CD4-positive, CD25-positive, alpha-beta regulatory T cell (primary cell): ENCODE results near the gene C13orf46. TPM values are rescaled to one million over a fixed set of nuclear protein-coding genes. Genes with fewer than 3 reads are reported as not detected.
A peak's percentile ranks its signal among the peaks of the same experiment; 100 is the strongest.

Experiments
- ATAC-seq, 2 donors: fragments of 150-1000 bp; cut with Tn5 transposase; one replicate each; pipeline ENCODE4 v1.10.0; 2021; ENCODE audit warnings: low read depth in 2 of 2, moderate number of reproducible peaks in 2 of 2, moderate library complexity in 1 of 2
- DNase-seq, 3 donors: peaks; one replicate each; pipeline versions ENCODE4 v3.0.0 to v3.0.0-alpha.2; 2012 to 2022; ENCODE audit warnings: mixed read lengths in 1 of 3
- H3K27ac ChIP-seq: one replicate; pipeline ENCODE4 v1.7.0; 2013; ENCODE audit warnings: mild to moderate bottlenecking, low read length; ENCODE audit not compliant: insufficient read depth, poor library complexity, severe bottlenecking
- H3K27me3 ChIP-seq: one replicate; pipeline ENCODE4 v1.7.0; 2013; ENCODE audit warnings: low read length; ENCODE audit not compliant: control insufficient read depth, insufficient read depth
- H3K36me3 ChIP-seq: one replicate; pipeline ENCODE4 v1.7.0; 2013; ENCODE audit warnings: mild to moderate bottlenecking, low read length, moderate library complexity; ENCODE audit not compliant: control insufficient read depth, insufficient read depth
- H3K4me1 ChIP-seq: 2 replicates; pipeline ENCODE4 v1.7.0; 2013; ENCODE audit warnings: mild to moderate bottlenecking, low read length; ENCODE audit not compliant: insufficient read depth, control insufficient read depth, poor library complexity, severe bottlenecking
- H3K4me3 ChIP-seq: one replicate; pipeline ENCODE4 v1.7.0; 2013; ENCODE audit warnings: low read depth, mild to moderate bottlenecking, low read length, moderate library complexity
- H3K9me3 ChIP-seq, 2 experiments: 1 replicate in 1 of 2; 2 replicates in 1 of 2; pipeline ENCODE4 v1.7.0; 2013; ENCODE audit warnings: low read length in 2 of 2, mild to moderate bottlenecking in 1 of 2, moderate library complexity in 1 of 2; ENCODE audit not compliant: control insufficient read depth in 2 of 2
- H3K27ac Mint-ChIP-seq, 3 donors: one replicate each; pipeline ENCODE4 v1.8.0; 2020 to 2022; ENCODE audit warnings: mild to moderate bottlenecking in 3 of 3, mixed read lengths in 3 of 3, moderate library complexity in 2 of 3
- H3K27me3 Mint-ChIP-seq: one replicate; pipeline ENCODE4 v1.8.0; 2022; ENCODE audit warnings: mild to moderate bottlenecking, mixed read lengths
- H3K36me3 Mint-ChIP-seq: one replicate; pipeline ENCODE4 v1.8.0; 2020; ENCODE audit warnings: mixed read lengths
- H3K4me1 Mint-ChIP-seq, 4 donors: one replicate each; pipeline ENCODE4 v1.8.0; 2020 to 2022; ENCODE audit warnings: mixed read lengths in 4 of 4, mild to moderate bottlenecking in 1 of 4
- H3K4me3 Mint-ChIP-seq, 4 donors: one replicate each; pipeline ENCODE4 v1.8.0; 2020 to 2022; ENCODE audit warnings: mild to moderate bottlenecking in 4 of 4, mixed read lengths in 4 of 4, moderate library complexity in 3 of 4
- H3K9me3 Mint-ChIP-seq, 7 donors: one replicate each; pipeline ENCODE4 v1.8.0; 2020 to 2022; ENCODE audit warnings: mixed read lengths in 7 of 7, mild to moderate bottlenecking in 3 of 7, moderate library complexity in 2 of 7
- polyA plus RNA-seq, 4 donors: library from polyadenylated mRNA; unstranded; fragments of 300-500 nt; fragmentation: Illumina TruSeq; gene quantifications; one replicate each; pipeline ENCODE4 v1.2.3, GENCODE V29; 2021
- total RNA-seq: library from RNA; stranded (reverse); gene quantifications from one replicate; pipeline ENCODE4 v1.2.3, GENCODE V29; 2022

C13orf46 gene
- total and polyA plus RNA-seq, 5 donors from 2014 or later, result 0.16 to 21.2 (median 0.55) TPM

GRCh38 chr13:113952151-113952982, 21.5 kb downstream of the C13orf46 start:
- Mint-ChIP-seq H3K27me3 (no peaks in the 10 kb centered on the region), H3K27ac (no peak overlapping the region), H3K9me3 (peaks cover 0 to 6% (median 0%) of the 10 kb centered on the region in 7 donors), H3K36me3 (peaks cover 8% of the 10 kb centered on the region), H3K4me3 (no peak overlapping the region), H3K4me1 (peaks cover 0 to 12% (median 2%) of the 10 kb centered on the region in 4 donors)
- H3K36me3 ChIP-seq, result peaks cover 23% of the 10 kb centered on the region
- no peaks in the 10 kb centered on the region for H3K27me3 ChIP-seq
- no peaks in the 10 kb centered on the region for H3K9me3 ChIP-seq
- ATAC-seq, result no peak
- no peak overlapping the region for H3K27ac ChIP-seq
- no peak for DNase-seq
- no peaks in the 10 kb centered on the region for H3K4me1 ChIP-seq
- no peak overlapping the region for H3K4me3 ChIP-seq

- no peak overlapping the region for H3K27ac ChIP-seq
- H3K4me3 Mint-ChIP-seq, result peak overlapping the region in 1 of 4 donors; percentile 61
Observed at GRCh38 chr13:113951246-113951999, 22.5 kb downstream of the C13orf46 start.

GRCh38 chr13:113950451-113951245, 23.2 kb downstream of the C13orf46 start:
- no peak overlapping the region for H3K4me3 ChIP-seq
- peaks cover 2% of the 10 kb centered on the region for H3K36me3 Mint-ChIP-seq
- no peaks in the 10 kb centered on the region for H3K9me3 ChIP-seq
- peaks cover 18% of the 10 kb centered on the region for H3K36me3 ChIP-seq
- H3K27ac ChIP-seq, result no peak overlapping the region
- ATAC-seq (peak; percentile 2 to 14), DNase-seq (no peak)
- H3K9me3 Mint-ChIP-seq, result peaks cover 0 to 2% (median 0%) of the 10 kb centered on the region in 7 donors
- H3K27me3 ChIP-seq, result no peaks in the 10 kb centered on the region
- H3K27ac Mint-ChIP-seq, result peak overlapping the region in 2 of 3 donors; percentile 66 to 81
- H3K4me3 Mint-ChIP-seq, result peak overlapping the region in 2 of 4 donors; percentile 21 to 28
- peaks cover 0 to 12% (median 2%) of the 10 kb centered on the region in 4 donors for H3K4me1 Mint-ChIP-seq
- no peaks in the 10 kb centered on the region for H3K27me3 Mint-ChIP-seq
- H3K4me1 ChIP-seq, result no peaks in the 10 kb centered on the region

More at GRCh38 chr13:113951246-113951999, 22.5 kb downstream of the C13orf46 start:
- peaks cover 0 to 6% (median 0%) of the 10 kb centered on the region in 7 donors for H3K9me3 Mint-ChIP-seq
- H3K27me3 Mint-ChIP-seq, result no peaks in the 10 kb centered on the region
- Histone ChIP-seq H3K4me1 (no peaks in the 10 kb centered on the region), H3K4me3 (no peak overlapping the region), H3K27me3 (no peaks in the 10 kb centered on the region), H3K9me3 (no peaks in the 10 kb centered on the region), H3K36me3 (peaks cover 23% of the 10 kb centered on the region)
- DNase-seq, result peak; percentile 16 to 62 (median 34)
- peaks cover 8% of the 10 kb centered on the region for H3K36me3 Mint-ChIP-seq
- H3K4me1 Mint-ChIP-seq, result peaks cover 0 to 12% (median 2%) of the 10 kb centered on the region in 4 donors
- peak; percentile 22 to 37 for ATAC-seq
- peak overlapping the region in 2 of 3 donors; percentile 20 to 81 for H3K27ac Mint-ChIP-seq

GRCh38 chr13:113949546-113949945, 24.3 kb downstream of the C13orf46 start:
- H3K27me3 Mint-ChIP-seq, result no peaks in the 10 kb centered on the region
- H3K9me3 Mint-ChIP-seq, result peaks cover 0 to 2% (median 0%) of the 10 kb centered on the region in 7 donors
- peaks cover 0 to 12% (median 2%) of the 10 kb centered on the region in 4 donors for H3K4me1 Mint-ChIP-seq
- ATAC-seq (no peak), DNase-seq (no peak)
- H3K27ac Mint-ChIP-seq, result peak overlapping the region in 1 of 3 donors; percentile 62
- H3K4me3 Mint-ChIP-seq, result no peak overlapping the region
- no peaks in the 10 kb centered on the region for H3K36me3 Mint-ChIP-seq
- Histone ChIP-seq H3K36me3 (peaks cover 12% of the 10 kb centered on the region), H3K27ac (no peak overlapping the region), H3K4me1 (no peaks in the 10 kb centered on the region), H3K4me3 (no peak overlapping the region), H3K9me3 (no peaks in the 10 kb centered on the region), H3K27me3 (no peaks in the 10 kb centered on the region)

GRCh38 chr13:113948034-113948742, 25.7 kb downstream of the C13orf46 start:
- ATAC-seq (no peak), DNase-seq (no peak)
- peaks cover 0 to 12% (median 2%) of the 10 kb centered on the region in 4 donors for H3K4me1 Mint-ChIP-seq
- no peaks in the 10 kb centered on the region for H3K27me3 ChIP-seq
- H3K4me3 ChIP-seq, result no peak overlapping the region
- peaks cover 0 to 4% (median 0%) of the 10 kb centered on the region in 7 donors for H3K9me3 Mint-ChIP-seq
- no peaks in the 10 kb centered on the region for H3K36me3 Mint-ChIP-seq
- peak overlapping the region in 1 of 3 donors; percentile 46 for H3K27ac Mint-ChIP-seq
- H3K4me3 Mint-ChIP-seq, result peak overlapping the region in 1 of 4 donors; percentile 41
- peaks cover 6% of the 10 kb centered on the region for H3K27me3 Mint-ChIP-seq
- H3K4me1 ChIP-seq, result no peaks in the 10 kb centered on the region
- H3K27ac ChIP-seq, result no peak overlapping the region
- H3K36me3 ChIP-seq, result peaks cover 1% of the 10 kb centered on the region
- no peaks in the 10 kb centered on the region for H3K9me3 ChIP-seq

GRCh38 chr13:113947311-113948033, 26.4 kb downstream of the C13orf46 start:
- H3K4me1 Mint-ChIP-seq, result peaks cover 0 to 12% (median 2%) of the 10 kb centered on the region in 4 donors
- H3K27me3 Mint-ChIP-seq, result peaks cover 6% of the 10 kb centered on the region
- Histone ChIP-seq H3K27ac (no peak overlapping the region), H3K4me1 (no peaks in the 10 kb centered on the region), H3K27me3 (no peaks in the 10 kb centered on the region), H3K9me3 (no peaks in the 10 kb centered on the region), H3K36me3 (no peaks in the 10 kb centered on the region), H3K4me3 (no peak overlapping the region)
- no peak for ATAC-seq
- H3K36me3 Mint-ChIP-seq, result no peaks in the 10 kb centered on the region
- no peak overlapping the region for H3K27ac Mint-ChIP-seq
- peaks cover 0 to 4% (median 0%) of the 10 kb centered on the region in 7 donors for H3K9me3 Mint-ChIP-seq
- DNase-seq, result no peak
- no peak overlapping the region for H3K4me3 Mint-ChIP-seq
